PFSK-1 (cell line): ENCODE measurements around the gene GPHA2.

ENCODE experiments used
- FOXP2 ChIP-seq: optimal IDR thresholded peaks from 2 replicates; pipeline ENCODE3; 2011; ENCODE audit warnings: borderline replicate concordance, control low read depth, inconsistent platforms; ENCODE audit not compliant: insufficient read depth; ENCODE audit errors: extremely low read length, extremely low read depth
- POLR2AphosphoS5 ChIP-seq: IDR thresholded peaks from 2 replicates; pipeline ENCODE4 v1.6.1; 2012; ENCODE audit warnings: low read depth, mild to moderate bottlenecking, control low read depth, low read length, moderate library complexity
- SIN3A ChIP-seq: IDR thresholded peaks from 2 replicates; pipeline ENCODE4 v1.6.1; 2012; ENCODE audit warnings: mild to moderate bottlenecking, low read length, moderate library complexity, borderline replicate concordance; ENCODE audit not compliant: insufficient read depth
- TAF1 ChIP-seq: IDR thresholded peaks from 2 replicates; pipeline ENCODE4 v1.6.1; 2012; ENCODE audit warnings: low read length, control low read depth, borderline replicate concordance; ENCODE audit not compliant: insufficient read depth
- TF ChIP-seq, protein P1 (sequence below), 2 experiments: IDR thresholded peaks; 2 replicates each; pipeline versions ENCODE4 v1.6.1 to v1.8.0; 2011 to 2012; ENCODE audit warnings: low read depth in 2 of 2, low read length in 2 of 2, control low read depth in 1 of 2, inconsistent platforms in 1 of 2, mild to moderate bottlenecking in 1 of 2, moderate library complexity in 1 of 2; ENCODE audit not compliant: insufficient read depth in 1 of 2

GPHA2 gene

GRCh38 chr11:64911689-64912088, 24.0 kb downstream of the GPHA2 start:
- TF ChIP-seq TAF1 (no peak), POLR2AphosphoS5 (no peak), SIN3A (no peak), FOXP2 (no peak)
- TF ChIP-seq, protein P1, sequence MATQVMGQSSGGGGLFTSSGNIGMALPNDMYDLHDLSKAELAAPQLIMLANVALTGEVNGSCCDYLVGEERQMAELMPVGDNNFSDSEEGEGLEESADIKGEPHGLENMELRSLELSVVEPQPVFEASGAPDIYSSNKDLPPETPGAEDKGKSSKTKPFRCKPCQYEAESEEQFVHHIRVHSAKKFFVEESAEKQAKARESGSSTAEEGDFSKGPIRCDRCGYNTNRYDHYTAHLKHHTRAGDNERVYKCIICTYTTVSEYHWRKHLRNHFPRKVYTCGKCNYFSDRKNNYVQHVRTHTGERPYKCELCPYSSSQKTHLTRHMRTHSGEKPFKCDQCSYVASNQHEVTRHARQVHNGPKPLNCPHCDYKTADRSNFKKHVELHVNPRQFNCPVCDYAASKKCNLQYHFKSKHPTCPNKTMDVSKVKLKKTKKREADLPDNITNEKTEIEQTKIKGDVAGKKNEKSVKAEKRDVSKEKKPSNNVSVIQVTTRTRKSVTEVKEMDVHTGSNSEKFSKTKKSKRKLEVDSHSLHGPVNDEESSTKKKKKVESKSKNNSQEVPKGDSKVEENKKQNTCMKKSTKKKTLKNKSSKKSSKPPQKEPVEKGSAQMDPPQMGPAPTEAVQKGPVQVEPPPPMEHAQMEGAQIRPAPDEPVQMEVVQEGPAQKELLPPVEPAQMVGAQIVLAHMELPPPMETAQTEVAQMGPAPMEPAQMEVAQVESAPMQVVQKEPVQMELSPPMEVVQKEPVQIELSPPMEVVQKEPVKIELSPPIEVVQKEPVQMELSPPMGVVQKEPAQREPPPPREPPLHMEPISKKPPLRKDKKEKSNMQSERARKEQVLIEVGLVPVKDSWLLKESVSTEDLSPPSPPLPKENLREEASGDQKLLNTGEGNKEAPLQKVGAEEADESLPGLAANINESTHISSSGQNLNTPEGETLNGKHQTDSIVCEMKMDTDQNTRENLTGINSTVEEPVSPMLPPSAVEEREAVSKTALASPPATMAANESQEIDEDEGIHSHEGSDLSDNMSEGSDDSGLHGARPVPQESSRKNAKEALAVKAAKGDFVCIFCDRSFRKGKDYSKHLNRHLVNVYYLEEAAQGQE (IDR thresholded peaks at IDR 0.05; ENCODE audit: insufficient read depth in 1 of 2, low read depth in 2 of 2, low read length in 2 of 2) = no peak

DNA sequence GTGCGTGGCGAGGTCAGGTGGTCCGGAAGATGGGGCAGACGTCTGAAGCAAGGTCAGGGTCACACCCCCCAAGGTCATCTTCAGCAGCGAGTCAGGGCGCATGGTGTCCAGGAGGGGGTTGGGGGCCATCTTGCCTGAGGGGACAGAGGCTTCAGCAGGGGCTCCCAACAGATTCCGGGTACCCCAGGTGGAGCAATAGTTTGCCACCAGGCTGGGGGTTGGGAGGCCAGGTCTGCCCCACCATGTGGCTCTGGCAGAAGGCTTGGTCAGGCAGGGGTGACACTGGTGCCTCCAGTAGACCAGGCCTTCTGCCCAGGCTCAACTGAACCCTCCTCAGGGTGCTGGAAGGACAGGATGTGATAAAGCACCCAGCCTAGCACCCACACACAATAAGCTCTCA, 24.6 kb downstream of the GPHA2 start:
- TF ChIP-seq SIN3A = no peak

GRCh38 chr11:64910451-64911093, 25.1 kb downstream of the GPHA2 start:
- TF ChIP-seq POLR2AphosphoS5 (no peak), SIN3A (no peak), TAF1 (no peak), FOXP2 (no peak)
- TF ChIP-seq, protein P1 (IDR thresholded peaks at IDR 0.05; ENCODE audit: insufficient read depth in 1 of 2, low read depth in 2 of 2, low read length in 2 of 2) = no peak

- TF ChIP-seq SIN3A (no peak), FOXP2 (no peak), POLR2AphosphoS5 (no peak), TAF1 (no peak)
- TF ChIP-seq, protein P1 (IDR thresholded peaks at IDR 0.05; ENCODE audit: insufficient read depth in 1 of 2, low read depth in 2 of 2, low read length in 2 of 2) = no peak
These were observed 25.9 kb downstream of the GPHA2 start for GRCh38 chr11:64909653-64910343.

DNA sequence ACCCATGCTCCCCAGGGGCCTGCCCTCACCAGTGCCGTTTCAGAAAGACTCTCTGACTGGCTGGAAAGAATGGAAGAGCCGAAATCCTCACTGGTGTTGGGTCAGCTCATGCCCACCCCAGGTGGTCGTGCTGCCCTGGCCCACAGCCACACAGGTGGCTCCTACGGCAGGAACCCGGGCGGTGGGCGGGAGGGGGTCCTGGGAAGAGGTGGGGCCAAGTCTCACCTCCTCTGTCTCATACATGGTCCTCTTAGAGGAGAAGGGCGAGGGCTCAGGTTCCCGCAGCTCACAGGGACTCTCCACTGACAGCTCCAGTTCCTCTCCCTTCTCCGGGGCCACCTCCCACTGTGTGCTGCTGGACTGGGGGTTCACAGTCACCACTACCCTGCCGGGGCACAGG, 26.9 kb downstream of the GPHA2 start:
- TF ChIP-seq FOXP2 = no peak
- no peak for TF ChIP-seq POLR2AphosphoS5
- TF ChIP-seq TAF1 = no peak
- TF ChIP-seq SIN3A = no peak
- TF ChIP-seq, protein P1 (IDR thresholded peaks at IDR 0.05; ENCODE audit: insufficient read depth in 1 of 2, low read depth in 2 of 2, low read length in 2 of 2) = no peak
